Nephron progenitor cell (in vitro differentiated cells): ENCODE results near the gene UNC93A.

Experiments
- DNase-seq: peaks from one replicate; pipeline ENCODE4 v3.0.0; 2021
- H3K27ac Mint-ChIP-seq: 2 replicates; pipeline ENCODE4 v1.8.0; 2021; ENCODE audit warnings: mild to moderate bottlenecking, moderate library complexity, mixed read lengths
- H3K27me3 Mint-ChIP-seq: 2 replicates; pipeline ENCODE4 v1.8.0; 2021; ENCODE audit warnings: mild to moderate bottlenecking, low read depth, mixed read lengths; ENCODE audit not compliant: poor library complexity
- H3K36me3 Mint-ChIP-seq: 2 replicates; pipeline ENCODE4 v1.8.0; 2021; ENCODE audit warnings: low read depth, mixed read lengths
- H3K4me1 Mint-ChIP-seq: 2 replicates; pipeline ENCODE4 v1.8.0; 2021; ENCODE audit warnings: mixed read lengths
- H3K4me3 Mint-ChIP-seq: 2 replicates; pipeline ENCODE4 v1.8.0; 2021; ENCODE audit warnings: mild to moderate bottlenecking, moderate library complexity, mixed read lengths
- H3K9me3 Mint-ChIP-seq: 2 replicates; pipeline ENCODE4 v1.8.0; 2021; ENCODE audit warnings: mild to moderate bottlenecking, moderate library complexity, mixed read lengths
- CTCF ChIP-seq: fragments of 200-600 bp; sonication (generic); IDR thresholded peaks from 2 replicates; pipeline ENCODE4 v1.5.0; 2021; ENCODE audit warnings: antibody characterized with exemption

Gene UNC93A

GRCh38 chr6:167303675-167304625 lies 12.8 kb downstream of the UNC93A start:
- no peak overlapping the region for H3K27ac Mint-ChIP-seq
- no peak for TF ChIP-seq CTCF
- no peak overlapping the region for H3K4me3 Mint-ChIP-seq
- peaks cover 10% of the 10 kb centered on the region for H3K27me3 Mint-ChIP-seq
- H3K9me3 Mint-ChIP-seq, result no peaks in the 10 kb centered on the region
- H3K4me1 Mint-ChIP-seq, result peaks cover 8% of the 10 kb centered on the region
- H3K36me3 Mint-ChIP-seq, result no peaks in the 10 kb centered on the region
- no peak for DNase-seq

- H3K36me3 Mint-ChIP-seq, result no peaks in the 10 kb centered on the region
- DNase-seq, result no peak
- TF ChIP-seq CTCF, result no peak
- no peaks in the 10 kb centered on the region for H3K9me3 Mint-ChIP-seq
- H3K27me3 Mint-ChIP-seq, result peaks cover 10% of the 10 kb centered on the region
- no peak overlapping the region for H3K27ac Mint-ChIP-seq
- peaks cover 11% of the 10 kb centered on the region for H3K4me1 Mint-ChIP-seq
- H3K4me3 Mint-ChIP-seq, result no peak overlapping the region
Observed at GRCh38 chr6:167304912-167305311, 13.8 kb downstream of the UNC93A start.

- peaks cover 8% of the 10 kb centered on the region for H3K27me3 Mint-ChIP-seq
- peaks cover 17% of the 10 kb centered on the region for H3K4me1 Mint-ChIP-seq
- no peak for DNase-seq
- H3K9me3 Mint-ChIP-seq, result no peaks in the 10 kb centered on the region
- H3K4me3 Mint-ChIP-seq, result no peak overlapping the region
- no peak overlapping the region for H3K27ac Mint-ChIP-seq
- TF ChIP-seq CTCF, result no peak
- no peaks in the 10 kb centered on the region for H3K36me3 Mint-ChIP-seq
Observed at GRCh38 chr6:167305796-167306195, 14.7 kb downstream of the UNC93A start.

- H3K27ac Mint-ChIP-seq, result no peak overlapping the region
- H3K27me3 Mint-ChIP-seq, result peaks cover 8% of the 10 kb centered on the region
- H3K4me1 Mint-ChIP-seq, result peaks cover 24% of the 10 kb centered on the region
- no peak overlapping the region for H3K4me3 Mint-ChIP-seq
- no peaks in the 10 kb centered on the region for H3K9me3 Mint-ChIP-seq
- no peaks in the 10 kb centered on the region for H3K36me3 Mint-ChIP-seq
- DNase-seq, result no peak
- no peak for TF ChIP-seq CTCF
Observed at GRCh38 chr6:167306401-167306998, 15.4 kb downstream of the UNC93A start.

GRCh38 chr6:167307342-167307955 lies 16.3 kb downstream of the UNC93A start:
- H3K4me1 Mint-ChIP-seq, result peaks cover 31% of the 10 kb centered on the region
- H3K9me3 Mint-ChIP-seq, result no peaks in the 10 kb centered on the region
- no peaks in the 10 kb centered on the region for H3K36me3 Mint-ChIP-seq
- TF ChIP-seq CTCF, result no peak
- H3K27ac Mint-ChIP-seq, result no peak overlapping the region
- H3K4me3 Mint-ChIP-seq, result no peak overlapping the region
- H3K27me3 Mint-ChIP-seq, result no peaks in the 10 kb centered on the region
- no peak for DNase-seq
